HCT116 (cell line): Measurements from ENCODE around the gene SMYD3. TPM values are rescaled to one million over a fixed set of nuclear protein-coding genes. Genes with fewer than 3 reads are reported as not detected.
"Not testable (repeated sequence)": the region's sequence is repeated elsewhere in the genome, so short reads cannot be mapped to it uniquely, and the experiment has no call there.

Experiments used
- ATAC-seq: fragments of 200-7000 bp; cut with Tn5 transposase; 2 replicates; pipeline ENCODE4 v1.9.1; 2020; ENCODE audit warnings: mild to moderate bottlenecking, moderate library complexity
- BruUV-seq: library from RNA; stranded (reverse); fragments of 400-500 nt; replicated peaks from 2 replicates; lab custom pipeline; 2021; lab: Mats Ljungman, UMichigan
- CTCF ChIA-PET: fragments of 300-600 bp; sonication (Branson Sonifier 250); formaldehyde crosslinking; loops from one replicate; lab custom pipeline; 2021; ENCODE audit warnings: antibody characterized with exemption; lab: Charles Lee
- POLR2A ChIA-PET: fragments of 300-600, 350-600 bp; sonication (Branson Sonifier 250); formaldehyde crosslinking; loops from one replicate; lab custom pipeline; 2021; ENCODE audit warnings: antibody characterized with exemption; lab: Charles Lee
- RAD21 ChIA-PET, 2 experiments: fragments of 300-600 bp; sonication (Branson Sonifier 250); formaldehyde crosslinking; loops; one replicate each; lab custom pipeline; 2023; ENCODE audit warnings: low total read pairs in 2 of 2; ENCODE audit not compliant: uncharacterized antibody in 2 of 2, unreplicated experiment in 2 of 2, low non-redundant PET in 1 of 2; lab: Charles Lee
- DNase-seq: peaks from one replicate; pipeline ENCODE4 v3.0.0-alpha.2; 2010; ENCODE audit warnings: low read depth, low spot score
- H2AFZ ChIP-seq: fragments of 200-600 bp; shearing (Covaris generic), sonication (generic); 2 replicates; pipeline ENCODE4 v1.6.1; 2017; ENCODE audit warnings: low read depth, mixed run types, mixed read lengths, antibody characterized with exemption, low read length; ENCODE audit not compliant: poor library complexity, severe bottlenecking
- H3K27ac ChIP-seq: 2 replicates; pipeline ENCODE4 v1.5.1; 2012; ENCODE audit warnings: low read depth, low read length
- H3K27me3 ChIP-seq: fragments of 200-600 bp; sonication (generic); 2 replicates; pipeline ENCODE4 v1.6.1; 2016; ENCODE audit warnings: mixed run types, low read length, mixed read lengths; ENCODE audit not compliant: insufficient read depth
- H3K36me3 ChIP-seq, 2 experiments: fragments of 200-500 bp in 1 of 2; fragments of 200-600 bp in 1 of 2; sonication (Bioruptor generic) in 1 of 2; sonication (generic) in 1 of 2; 2 replicates each; pipeline versions ENCODE4 v1.5.1 to v1.6.1; 2014 to 2016; ENCODE audit warnings: low read length in 2 of 2, inconsistent platforms in 1 of 2, mixed read lengths in 1 of 2, mixed run types in 1 of 2; ENCODE audit not compliant: insufficient read depth in 2 of 2, control insufficient read depth in 1 of 2
- H3K4me1 ChIP-seq, 2 experiments: fragments of 200-600 bp in 1 of 2; sonication (generic) in 1 of 2; 2 replicates each; pipeline versions ENCODE4 v1.5.1 to v1.6.1; 2012 to 2017; ENCODE audit warnings: low read length in 2 of 2, inconsistent platforms in 1 of 2, mild to moderate bottlenecking in 1 of 2, mixed read lengths in 1 of 2, mixed run types in 1 of 2, moderate library complexity in 1 of 2; ENCODE audit not compliant: insufficient read depth in 2 of 2, control insufficient read depth in 1 of 2
- H3K4me2 ChIP-seq: fragments of 200-600 bp; sonication (generic); 2 replicates; pipeline ENCODE4 v1.6.1; 2017; ENCODE audit warnings: mixed run types, low read length, mixed read lengths
- H3K4me3 ChIP-seq, 2 experiments: fragments of 200-600 bp in 1 of 2; sonication (generic) in 1 of 2; replicated peaks in 1 of 2; 2 replicates each; pipeline ENCODE4 v1.5.1; 2011 to 2016; ENCODE audit warnings: low read length in 2 of 2, control low read depth in 1 of 2, low read depth in 1 of 2, mild to moderate bottlenecking in 1 of 2, mixed read lengths in 1 of 2, mixed run types in 1 of 2
- H3K79me2 ChIP-seq: fragments of 200-600 bp; sonication (generic); 2 replicates; pipeline ENCODE4 v1.6.1; 2017; ENCODE audit warnings: mild to moderate bottlenecking, mixed run types, low read length, moderate library complexity, mixed read lengths; ENCODE audit not compliant: insufficient read depth
- H3K9ac ChIP-seq: fragments of 200-600 bp; sonication (generic); 2 replicates; pipeline ENCODE4 v1.6.1; 2016; ENCODE audit warnings: low read length, mixed read lengths
- H3K9me2 ChIP-seq: fragments of 200-600 bp; sonication (generic), shearing (Covaris generic); 2 replicates; pipeline ENCODE4 v1.6.1; 2017; ENCODE audit warnings: mixed run types, mild to moderate bottlenecking, moderate library complexity; ENCODE audit not compliant: insufficient read depth
- H3K9me3 ChIP-seq, 2 experiments: fragments of 200-500 bp in 1 of 2; fragments of 200-600 bp in 1 of 2; sonication (Bioruptor generic) in 1 of 2; sonication (generic) in 1 of 2; 2 replicates each; pipeline ENCODE4 v1.6.1; 2014 to 2017; ENCODE audit warnings: low read length in 2 of 2, mixed read lengths in 2 of 2, inconsistent platforms in 1 of 2, low read depth in 1 of 2, mild to moderate bottlenecking in 1 of 2, mixed run types in 1 of 2, moderate library complexity in 1 of 2; ENCODE audit not compliant: control insufficient read depth in 1 of 2, insufficient read depth in 1 of 2
- H4K20me1 ChIP-seq: fragments of 200-600 bp; sonication (generic), shearing (Covaris generic); 2 replicates; pipeline ENCODE4 v1.6.1; 2017; ENCODE audit warnings: mixed run types, mild to moderate bottlenecking, moderate library complexity; ENCODE audit not compliant: insufficient read depth
- EZH2 ChIP-seq: fragments of 200-600 bp; sonication (generic); IDR thresholded peaks from 2 replicates; pipeline ENCODE4 v1.6.1; 2017; ENCODE audit warnings: antibody characterized with exemption, mixed run types
- EZH2phosphoT487 ChIP-seq: fragments of 200-600 bp; IDR thresholded peaks from 2 replicates; pipeline ENCODE4 v1.6.1; 2018; ENCODE audit warnings: antibody characterized with exemption, borderline replicate concordance
- JUND ChIP-seq: IDR thresholded peaks from 2 replicates; pipeline ENCODE4 v1.6.1; 2012
- POLR2AphosphoS5 ChIP-seq: IDR thresholded peaks from 2 replicates; pipeline ENCODE4 v1.6.1; 2011; ENCODE audit warnings: mild to moderate bottlenecking, low read depth, low read length, moderate library complexity
- SIN3A ChIP-seq: IDR thresholded peaks from 2 replicates; pipeline ENCODE4 v1.6.1; 2012; ENCODE audit warnings: low read depth
- SRF ChIP-seq: IDR thresholded peaks from 2 replicates; pipeline ENCODE4 v1.6.1; 2012; ENCODE audit warnings: low read depth
- TCF7L2 ChIP-seq: IDR thresholded peaks from 2 replicates; pipeline ENCODE4 v1.7.0; 2011; ENCODE audit warnings: borderline replicate concordance, inconsistent platforms; ENCODE audit not compliant: insufficient read depth, insufficient read length; ENCODE audit errors: extremely low read depth
- YY1 ChIP-seq: IDR thresholded peaks from 2 replicates; pipeline ENCODE4 v1.6.1; 2011; ENCODE audit warnings: low read length, low read depth, moderate library complexity, mild to moderate bottlenecking; ENCODE audit not compliant: insufficient replicate concordance; ENCODE audit errors: extremely low read depth
- ZNF274 ChIP-seq: fragments of 200-500 bp; sonication (Bioruptor generic); IDR thresholded peaks from 2 replicates; pipeline ENCODE4 v1.6.1; 2014; ENCODE audit warnings: mild to moderate bottlenecking, low read depth, low read length, inconsistent platforms
- intact Hi-C: fragments of 100-400 bp; cut with micrococcal nuclease; formaldehyde crosslinking; loops from 2 replicates; pipeline ENCODE4 v1.10.0; 2022
- total RNA-seq: library from RNA; stranded (reverse); gene quantifications from one replicate; pipeline ENCODE4 v1.2.1, GENCODE V29; 2021; ENCODE audit not compliant: unreplicated experiment
- TF ChIP-seq, protein P1 (sequence below), 3 experiments: fragments of 200-600 bp in 1 of 3; sonication (generic) in 1 of 3; IDR thresholded peaks in 2 of 3; conservative IDR thresholded peaks in 1 of 3; 2 replicates each; pipeline ENCODE4 v1.5.1; 2012 to 2017; ENCODE audit warnings: low read depth in 2 of 3, low read length in 2 of 3, antibody characterized with exemption in 1 of 3, borderline replicate concordance in 1 of 3, control low read depth in 1 of 3, mild to moderate bottlenecking in 1 of 3, mixed read lengths in 1 of 3, mixed run types in 1 of 3, moderate library complexity in 1 of 3; ENCODE audit not compliant: insufficient read depth in 1 of 3
- TF ChIP-seq, protein P2 (sequence below): IDR thresholded peaks from 2 replicates; pipeline ENCODE4 v1.6.1; 2012

Gene SMYD3
- total RNA-seq, 1 experiment from 2014 or later, result 33.6 TPM

DNA sequence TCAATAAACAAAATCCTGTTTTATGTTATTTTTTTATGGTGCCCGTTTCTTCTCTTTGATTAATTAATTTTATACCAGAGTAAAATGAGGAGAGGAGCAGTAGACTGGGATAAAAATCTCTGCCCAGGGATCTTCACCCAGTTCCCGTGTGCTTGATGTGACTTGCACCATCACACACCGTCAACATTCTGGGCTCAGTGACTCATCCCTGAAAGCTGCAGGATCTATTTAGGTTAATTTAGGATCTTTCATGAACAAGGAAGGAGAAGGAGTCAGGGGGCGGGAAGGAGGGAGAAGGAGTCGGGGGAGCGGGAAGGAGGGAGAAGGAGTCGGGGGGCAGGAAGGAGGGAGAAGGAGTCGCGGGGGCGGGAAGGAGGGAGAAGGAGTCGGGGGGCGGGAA, 182.4 kb downstream of the SMYD3 start (continued):
- TF ChIP-seq EZH2phosphoT487 (no peak), SRF (no peak), POLR2AphosphoS5 (no peak), SIN3A (no peak), EZH2 (no peak), JUND (no peak), YY1 (no peak), ZNF274 (no peak), TCF7L2 (no peak)
- TF ChIP-seq, protein P1, sequence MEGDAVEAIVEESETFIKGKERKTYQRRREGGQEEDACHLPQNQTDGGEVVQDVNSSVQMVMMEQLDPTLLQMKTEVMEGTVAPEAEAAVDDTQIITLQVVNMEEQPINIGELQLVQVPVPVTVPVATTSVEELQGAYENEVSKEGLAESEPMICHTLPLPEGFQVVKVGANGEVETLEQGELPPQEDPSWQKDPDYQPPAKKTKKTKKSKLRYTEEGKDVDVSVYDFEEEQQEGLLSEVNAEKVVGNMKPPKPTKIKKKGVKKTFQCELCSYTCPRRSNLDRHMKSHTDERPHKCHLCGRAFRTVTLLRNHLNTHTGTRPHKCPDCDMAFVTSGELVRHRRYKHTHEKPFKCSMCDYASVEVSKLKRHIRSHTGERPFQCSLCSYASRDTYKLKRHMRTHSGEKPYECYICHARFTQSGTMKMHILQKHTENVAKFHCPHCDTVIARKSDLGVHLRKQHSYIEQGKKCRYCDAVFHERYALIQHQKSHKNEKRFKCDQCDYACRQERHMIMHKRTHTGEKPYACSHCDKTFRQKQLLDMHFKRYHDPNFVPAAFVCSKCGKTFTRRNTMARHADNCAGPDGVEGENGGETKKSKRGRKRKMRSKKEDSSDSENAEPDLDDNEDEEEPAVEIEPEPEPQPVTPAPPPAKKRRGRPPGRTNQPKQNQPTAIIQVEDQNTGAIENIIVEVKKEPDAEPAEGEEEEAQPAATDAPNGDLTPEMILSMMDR (IDR thresholded peaks at IDR 0.05 in 2 of 3, conservative IDR thresholded peaks at IDR 0.05 in 1 of 3; ENCODE audit: borderline replicate concordance in 1 of 3, insufficient read depth in 1 of 3, low read depth in 2 of 3, low read length in 2 of 3), result no peak
- TF ChIP-seq, protein P2, sequence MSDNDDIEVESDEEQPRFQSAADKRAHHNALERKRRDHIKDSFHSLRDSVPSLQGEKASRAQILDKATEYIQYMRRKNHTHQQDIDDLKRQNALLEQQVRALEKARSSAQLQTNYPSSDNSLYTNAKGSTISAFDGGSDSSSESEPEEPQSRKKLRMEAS, result no peak

DNA sequence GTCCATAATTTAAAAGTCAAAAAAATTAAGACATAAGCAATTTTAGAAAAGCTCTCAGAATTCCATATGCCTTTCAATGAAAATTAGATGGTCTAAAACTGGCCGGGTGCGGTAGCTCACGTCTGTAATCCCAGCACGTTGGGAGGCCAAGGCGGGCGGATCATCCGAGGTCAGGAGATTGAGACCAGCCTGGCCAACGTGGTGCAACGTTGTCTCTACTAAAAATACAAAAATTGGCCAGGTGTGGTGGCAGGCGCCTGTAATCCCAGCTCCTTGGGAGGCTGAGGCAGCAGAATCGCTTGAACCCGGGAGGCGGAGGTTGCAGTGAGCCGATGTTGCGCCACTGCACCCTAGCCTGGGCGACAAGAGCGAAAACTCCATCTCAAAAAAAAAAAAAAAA, 183.0 kb downstream of the SMYD3 start:
- RAD21 ChIA-PET, H3K4me1 ChIP-seq, H3K4me3 ChIP-seq, DNase-seq, H3K9ac ChIP-seq, intact Hi-C loops, POLR2A ChIA-PET, CTCF ChIA-PET, H3K27me3 ChIP-seq, H4K20me1 ChIP-seq, H3K36me3 ChIP-seq, H3K9me2 ChIP-seq, H3K4me2 ChIP-seq, ATAC-seq, H3K27ac ChIP-seq, H2AFZ ChIP-seq, BruUV-seq, H3K79me2 ChIP-seq, H3K9me3 ChIP-seq: not testable (repeated sequence)
